H1 (cell line): ENCODE results near the gene HSD11B1. TPM values are rescaled to one million over a fixed set of nuclear protein-coding genes. Genes with fewer than 3 reads are reported as not detected.

Experiments used
- TEAD4 ChIP-seq: IDR thresholded peaks from 2 replicates; pipeline ENCODE4 v1.6.1; 2012; ENCODE audit warnings: low read depth, low read length, inconsistent platforms, mixed read lengths
- polyA plus RNA-seq, 7 experiments: library from polyadenylated mRNA; depleted of rRNA in 3 of 7; stranded (reverse) in 5 of 7; unstranded in 2 of 7; fragments of >200 nt in 5 of 7; fragments of 200-250 nt in 2 of 7; gene quantifications; 1 replicate in 5 of 7; 2 replicates in 1 of 7; 4 replicates in 1 of 7; pipeline versions ENCODE4 v1.2.1 to v1.2.3, GENCODE V29; 2011 to 2013; ENCODE audit warnings: missing spikeins in 2 of 7, mixed read lengths in 2 of 7
- total RNA-seq: library from RNA; stranded (reverse); fragmentation: NEBNext Ultra II Directional; extraction: Animal tissue kit (Norgen Biotek cat#: 25700); gene quantifications from 2 replicates; pipeline ENCODE4 v1.2.1, GENCODE V29; 2021
- TF ChIP-seq, protein P1 (sequence below): IDR thresholded peaks from 2 replicates; pipeline ENCODE4 v1.6.1; 2011; ENCODE audit warnings: low read length, improper control_type of control experiment
- TF ChIP-seq, protein P2 (sequence below), 3 experiments: IDR thresholded peaks; 1 replicate in 2 of 3; 2 replicates in 1 of 3; pipeline versions ENCODE4 v1.5.1 to v1.6.1; 2011; ENCODE audit warnings: low read length in 3 of 3, mild to moderate bottlenecking in 3 of 3, inconsistent platforms in 2 of 3, low read depth in 1 of 3, moderate library complexity in 1 of 3; ENCODE audit not compliant: insufficient read depth in 1 of 3; ENCODE audit errors: control extremely low read depth in 1 of 3

Gene HSD11B1
- total and polyA plus RNA-seq, 2 of the 8 experiments (the other 6 are each of a cell fraction or from before 2014, with no cell fraction given): not detected

DNA sequence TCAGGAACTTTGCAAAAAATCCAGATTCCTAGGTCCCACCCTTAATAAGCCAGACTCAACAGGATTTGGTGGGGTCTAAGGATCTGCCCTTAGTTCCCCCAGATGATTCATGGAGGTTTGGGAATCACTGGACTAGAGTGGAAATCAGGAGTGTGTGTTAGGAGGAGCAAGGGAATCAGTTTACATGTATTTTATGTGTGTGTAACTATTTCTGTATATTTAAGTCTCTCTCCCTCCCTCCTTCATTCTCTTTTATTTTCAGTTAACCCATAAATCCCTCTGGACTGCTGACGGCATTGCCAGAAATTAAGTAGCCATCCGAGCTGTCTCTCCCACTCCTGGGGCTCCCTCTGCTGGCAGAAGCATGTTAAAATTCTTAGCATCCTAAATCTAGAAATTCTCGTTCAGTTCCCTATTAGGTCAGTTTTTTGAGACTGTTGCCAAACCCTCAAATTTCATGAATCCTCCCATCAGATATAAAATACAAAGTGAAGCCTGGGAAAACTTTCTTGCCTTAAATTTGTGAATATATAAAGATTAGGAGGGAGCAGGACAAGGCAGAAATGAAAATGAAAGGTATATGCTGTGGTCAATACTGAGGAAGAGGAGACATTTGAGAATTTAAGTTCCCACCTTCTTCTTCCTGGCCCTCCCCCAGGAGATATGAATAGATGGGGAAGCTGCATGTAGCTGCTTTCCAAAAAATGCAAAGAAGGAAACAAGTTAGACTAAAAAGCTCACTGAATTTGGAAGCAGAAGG, 11.7 kb upstream of the HSD11B1 start (continued):
- TF ChIP-seq, protein P1, sequence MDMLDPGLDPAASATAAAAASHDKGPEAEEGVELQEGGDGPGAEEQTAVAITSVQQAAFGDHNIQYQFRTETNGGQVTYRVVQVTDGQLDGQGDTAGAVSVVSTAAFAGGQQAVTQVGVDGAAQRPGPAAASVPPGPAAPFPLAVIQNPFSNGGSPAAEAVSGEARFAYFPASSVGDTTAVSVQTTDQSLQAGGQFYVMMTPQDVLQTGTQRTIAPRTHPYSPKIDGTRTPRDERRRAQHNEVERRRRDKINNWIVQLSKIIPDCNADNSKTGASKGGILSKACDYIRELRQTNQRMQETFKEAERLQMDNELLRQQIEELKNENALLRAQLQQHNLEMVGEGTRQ: no peak
- no peak for TF ChIP-seq TEAD4
- TF ChIP-seq, protein P2, sequence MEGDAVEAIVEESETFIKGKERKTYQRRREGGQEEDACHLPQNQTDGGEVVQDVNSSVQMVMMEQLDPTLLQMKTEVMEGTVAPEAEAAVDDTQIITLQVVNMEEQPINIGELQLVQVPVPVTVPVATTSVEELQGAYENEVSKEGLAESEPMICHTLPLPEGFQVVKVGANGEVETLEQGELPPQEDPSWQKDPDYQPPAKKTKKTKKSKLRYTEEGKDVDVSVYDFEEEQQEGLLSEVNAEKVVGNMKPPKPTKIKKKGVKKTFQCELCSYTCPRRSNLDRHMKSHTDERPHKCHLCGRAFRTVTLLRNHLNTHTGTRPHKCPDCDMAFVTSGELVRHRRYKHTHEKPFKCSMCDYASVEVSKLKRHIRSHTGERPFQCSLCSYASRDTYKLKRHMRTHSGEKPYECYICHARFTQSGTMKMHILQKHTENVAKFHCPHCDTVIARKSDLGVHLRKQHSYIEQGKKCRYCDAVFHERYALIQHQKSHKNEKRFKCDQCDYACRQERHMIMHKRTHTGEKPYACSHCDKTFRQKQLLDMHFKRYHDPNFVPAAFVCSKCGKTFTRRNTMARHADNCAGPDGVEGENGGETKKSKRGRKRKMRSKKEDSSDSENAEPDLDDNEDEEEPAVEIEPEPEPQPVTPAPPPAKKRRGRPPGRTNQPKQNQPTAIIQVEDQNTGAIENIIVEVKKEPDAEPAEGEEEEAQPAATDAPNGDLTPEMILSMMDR (IDR thresholded peaks at IDR 0.05; ENCODE audit: control extremely low read depth in 1 of 3, insufficient read depth in 1 of 3, low read depth in 1 of 3, low read length in 3 of 3): peak; percentile 47 to 90 (median 75)
